ENCODE data around the gene F5.

The F5 gene

GRCh38 chr1:169588785-169589485 lies 2.7 kb upstream of the F5 start:
- in situ Hi-C loops (cut with HindIII; ENCODE audit: low sequenced_read_pairs), result no loop called here

DNA sequence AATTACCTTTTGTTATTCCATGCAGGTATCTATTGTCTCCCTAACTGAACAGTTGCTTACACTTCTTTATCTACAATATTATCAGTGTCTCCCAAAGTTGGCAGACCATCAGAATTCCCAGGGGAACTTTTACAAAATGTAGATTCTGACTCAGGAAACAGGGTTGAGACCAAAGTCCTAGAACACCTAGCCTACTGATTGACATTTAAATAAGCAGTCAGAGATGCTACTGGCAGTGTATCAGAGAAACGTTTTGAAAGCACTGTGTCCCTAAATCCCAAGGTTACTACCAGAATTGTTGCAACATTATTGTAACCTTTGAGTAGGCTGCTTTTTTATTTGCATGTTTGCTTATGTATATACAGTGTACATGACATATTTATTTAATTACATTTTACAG lies 1.8 kb upstream of the F5 start:
- in situ Hi-C loops (cut with HindIII; ENCODE audit: low sequenced_read_pairs), result no loop called here

GRCh38 chr1:169586067-169586394 lies 250 bp downstream of the F5 start:
- in situ Hi-C loops (cut with HindIII; ENCODE audit: low sequenced_read_pairs), result no loop called here

DNA sequence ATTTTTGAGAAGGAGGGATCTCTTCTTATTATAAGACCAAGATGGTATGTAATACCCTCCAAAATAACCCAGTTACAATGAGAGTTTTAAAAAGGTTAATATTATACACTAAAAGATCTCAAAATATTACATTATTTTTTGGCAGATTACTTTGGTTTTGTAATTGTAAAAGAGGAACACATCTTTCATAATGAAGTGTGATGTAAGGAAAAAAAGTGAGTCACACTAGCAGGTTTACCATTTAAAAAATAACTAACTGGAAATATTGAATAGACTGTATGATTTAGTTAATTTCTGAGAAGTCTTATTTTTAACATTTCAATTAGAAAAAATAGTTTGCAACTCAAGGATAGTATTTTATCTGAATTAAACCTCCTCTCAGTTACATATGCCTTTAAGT lies 1.1 kb downstream of the F5 start:
- in situ Hi-C loops (cut with HindIII; ENCODE audit: low sequenced_read_pairs), result no loop called here

DNA sequence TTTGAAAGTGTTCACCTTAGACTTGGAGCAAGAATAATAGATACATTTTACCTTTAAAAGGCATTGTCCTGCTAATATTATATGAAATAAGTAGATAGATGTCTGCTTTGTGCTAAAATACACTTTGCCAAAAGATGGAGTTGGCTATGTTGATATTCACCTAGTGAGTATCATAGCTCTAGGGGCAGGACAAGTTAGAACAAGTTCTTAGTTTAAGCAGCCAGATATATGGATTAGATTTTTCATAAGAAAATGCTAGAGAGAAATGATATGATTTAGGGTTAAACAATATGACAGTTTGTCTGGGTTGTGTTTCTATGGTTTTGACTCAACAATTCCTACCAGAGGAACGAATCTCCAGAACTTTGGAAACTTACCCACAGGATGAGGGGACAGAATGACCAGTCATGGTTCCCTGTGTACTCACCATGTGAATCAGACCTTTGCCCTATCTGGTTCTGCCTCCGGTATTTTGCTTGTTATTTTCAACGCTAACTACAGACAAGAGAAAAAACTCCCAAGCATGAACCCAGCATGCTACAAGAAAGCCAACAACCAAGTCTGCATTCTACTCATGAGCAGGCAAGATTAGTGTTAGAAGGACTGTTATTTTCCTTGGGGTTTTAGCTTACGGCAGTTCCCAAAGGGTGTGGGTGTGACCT lies 1.7 kb downstream of the F5 start:
- in situ Hi-C loops (cut with HindIII; ENCODE audit: low sequenced_read_pairs), result no loop called here

- in situ Hi-C loops (cut with HindIII; ENCODE audit: low sequenced_read_pairs), result no loop called here
Measured at GRCh38 chr1:169577981-169578738, 8.1 kb downstream of the F5 start.

- in situ Hi-C loops (cut with HindIII; ENCODE audit: low sequenced_read_pairs), result no loop called here
Measured at GRCh38 chr1:169576935-169577331, 9.3 kb downstream of the F5 start.

GRCh38 chr1:169576241-169576934 lies 9.9 kb downstream of the F5 start:
- in situ Hi-C loops (cut with HindIII; ENCODE audit: low sequenced_read_pairs), result no loop called here

GRCh38 chr1:169574336-169574735 lies 11.9 kb downstream of the F5 start:
- in situ Hi-C loops (cut with HindIII; ENCODE audit: low sequenced_read_pairs), result no loop called here

DNA sequence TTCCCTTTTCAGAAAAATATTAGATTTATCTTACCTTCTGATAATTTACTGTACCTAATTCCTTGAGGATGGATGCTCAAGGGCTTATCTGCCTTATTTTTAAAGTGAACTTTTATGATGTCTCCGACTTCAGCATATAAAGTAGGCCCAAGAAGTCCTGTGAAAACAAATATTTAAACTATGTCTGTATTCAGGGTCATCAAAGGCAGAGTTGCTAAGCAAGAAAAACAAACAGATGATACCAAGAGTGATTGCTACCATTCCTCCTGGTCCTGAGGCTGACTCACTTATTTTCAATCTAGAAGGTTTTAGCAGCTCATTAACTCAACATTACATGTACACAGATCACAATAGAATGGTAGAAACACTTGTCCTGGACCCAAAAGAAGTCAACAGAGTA lies 14.1 kb downstream of the F5 start:
- in situ Hi-C loops (cut with HindIII; ENCODE audit: low sequenced_read_pairs), result no loop called here

GRCh38 chr1:169571450-169571849 lies 14.8 kb downstream of the F5 start:
- in situ Hi-C loops (cut with HindIII; ENCODE audit: low sequenced_read_pairs), result no loop called here

- in situ Hi-C loops (cut with HindIII; ENCODE audit: low sequenced_read_pairs), result no loop called here
Measured at GRCh38 chr1:169570172-169570574, 16.1 kb downstream of the F5 start.

DNA sequence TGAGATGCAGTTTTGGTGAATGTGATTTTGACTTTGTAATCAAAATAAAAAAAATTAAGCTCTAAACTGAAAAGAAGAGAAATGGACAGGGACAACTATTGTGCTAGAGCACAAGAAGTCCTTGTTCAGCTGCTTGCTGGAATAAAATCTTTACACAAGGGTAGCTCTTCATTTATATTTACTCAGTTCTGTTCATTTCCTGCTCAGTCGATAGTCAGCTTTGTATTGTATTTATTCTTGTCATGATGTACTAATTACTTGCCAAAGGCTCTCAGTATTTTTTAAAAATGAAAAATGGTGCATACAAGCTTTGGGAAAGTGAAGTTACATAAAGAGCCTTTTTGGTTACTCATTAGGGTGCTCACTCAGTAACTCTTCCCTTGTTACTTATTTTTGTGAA lies 17.8 kb downstream of the F5 start:
- in situ Hi-C loops (cut with HindIII; ENCODE audit: low sequenced_read_pairs), result no loop called here

- in situ Hi-C loops (cut with HindIII; ENCODE audit: low sequenced_read_pairs), result no loop called here
Measured at GRCh38 chr1:169565335-169566271, 20.7 kb downstream of the F5 start.

GRCh38 chr1:169563650-169564049 lies 22.6 kb downstream of the F5 start:
- in situ Hi-C loops (cut with HindIII; ENCODE audit: low sequenced_read_pairs), result no loop called here

DNA sequence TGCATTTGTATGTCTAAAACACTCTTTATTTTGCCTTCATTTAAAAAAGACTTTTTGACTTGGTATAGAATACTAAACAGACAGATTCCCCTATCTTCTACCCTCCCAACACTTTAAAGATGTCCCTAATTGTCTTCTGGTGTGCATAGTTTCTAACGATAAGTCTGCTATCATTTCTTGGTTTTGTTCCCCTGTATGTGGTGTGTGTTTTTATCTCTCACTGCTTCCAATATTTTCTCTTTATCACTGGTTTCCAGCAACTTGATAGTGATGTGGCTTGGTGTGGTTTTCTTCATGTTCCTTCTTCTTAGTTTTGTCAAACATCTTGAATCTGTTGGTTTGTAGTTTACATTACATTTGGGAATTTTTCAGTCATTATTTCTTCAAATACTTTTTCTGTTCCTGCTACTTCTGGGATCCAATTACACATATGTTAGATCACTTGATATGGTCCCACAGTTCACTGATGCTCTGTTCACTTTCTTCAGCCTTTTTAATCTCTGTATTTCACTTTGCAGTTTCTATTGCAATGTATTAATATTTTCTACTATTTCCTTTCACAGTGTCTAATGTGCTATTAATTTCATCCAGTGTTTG lies 23.2 kb downstream of the F5 start:
- in situ Hi-C loops (cut with HindIII; ENCODE audit: low sequenced_read_pairs), result no loop called here

- in situ Hi-C loops (cut with HindIII; ENCODE audit: low sequenced_read_pairs), result no loop called here
Measured at GRCh38 chr1:169561692-169562091, 24.6 kb downstream of the F5 start.

GRCh38 chr1:169557131-169557530 lies 29.1 kb downstream of the F5 start:
- in situ Hi-C loops (cut with HindIII; ENCODE audit: low sequenced_read_pairs), result no loop called here

DNA sequence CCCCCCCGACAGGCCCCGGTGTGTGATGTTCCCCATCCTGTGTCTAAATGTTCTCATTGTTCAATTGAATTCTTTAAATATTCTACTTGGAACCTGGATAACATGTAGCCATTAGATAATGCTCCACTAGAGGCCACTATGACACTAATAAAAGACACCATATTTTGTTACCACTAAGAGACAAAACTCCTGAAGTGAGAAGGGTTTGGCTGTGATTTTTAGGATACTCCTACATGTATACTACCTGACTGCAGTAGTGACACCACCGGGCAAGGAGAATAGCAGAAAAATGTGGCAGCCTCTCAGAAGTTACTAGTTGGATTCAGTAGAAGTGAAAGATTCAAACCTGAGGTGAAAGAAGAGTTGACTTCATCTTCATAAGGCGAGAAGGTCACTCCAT lies 36.0 kb downstream of the F5 start:
- in situ Hi-C loops (cut with HindIII; ENCODE audit: low sequenced_read_pairs), result loop anchor here (5.0 kb wide), 1 partner anchor 83 kb away; no protein-coding TSS in a partner anchor

- in situ Hi-C loops (cut with HindIII; ENCODE audit: low sequenced_read_pairs), result no loop called here
Measured at GRCh38 chr1:169548282-169548681, 38.0 kb downstream of the F5 start.
